Measurements from ENCODE around the gene BOLA1.
A peak's percentile ranks its signal among the peaks of the same experiment; 100 is the strongest.

Gene BOLA1

GRCh38 chr1:149888999-149889289, 10.4 kb upstream of the BOLA1 start:
- no peaks in the 10 kb centered on the region for H3K9me3 ChIP-seq (ENCODE audit: control insufficient read depth, insufficient read depth, low read depth, low read length)
- peak overlapping the region; percentile 72 for H3K27ac ChIP-seq (ENCODE audit: extremely low read depth, low read depth, low read length)
- H3K36me3 ChIP-seq (ENCODE audit: control insufficient read depth in 2 of 2, insufficient read depth in 1 of 2, low read length in 2 of 2): no peaks in the 10 kb centered on the region
- 0 out of 2 replicates have a peak, but pooled peaks cover 2% of the 10 kb centered on the region for H3K4me1 ChIP-seq (ENCODE audit: control insufficient read depth, insufficient read depth, low read length)
- ChIA-PET POLR2A (interaction anchor here (2.6 to 4.0 kb wide), 4 partner anchors 40 to 298 kb away, joined by 6 to 48 read pairs (median 22); partner anchors contain the start of genes MTMR11 and SF3B4), CTCF (interaction anchor here (0.9 to 2.4 kb wide), 10 partner anchors 14 to 298 kb away, joined by 3 to 14 read pairs (median 4); partner anchors contain the start of gene OTUD7B)
- peak overlapping the region; percentile 64 for H3K4me3 ChIP-seq (ENCODE audit: low read depth, low read length)
- TF ChIP-seq KLF9 (tag by site-specific recombination; IDR thresholded peaks at IDR 0.05; ENCODE audit: low read depth) (no peak), HOXA7 (CRISPR knock-in tag; IDR thresholded peaks at IDR 0.05; ENCODE audit: borderline replicate concordance) (no peak), ZNF366 (tag by site-specific recombination; conservative IDR thresholded peaks at IDR 0.05) (peak; percentile 17), ZNF202 (tag by site-specific recombination; IDR thresholded peaks at IDR 0.05; ENCODE audit: borderline replicate concordance) (no peak), ZNF747 (tag by site-specific recombination; IDR thresholded peaks at IDR 0.05) (no peak), ZIC2 (tag by site-specific recombination; IDR thresholded peaks at IDR 0.05) (no peak), OSR2 (tag by site-specific recombination; IDR thresholded peaks at IDR 0.05) (no peak), ZNF704 (tag by site-specific recombination; IDR thresholded peaks at IDR 0.05) (no peak), ZNF132 (tag by site-specific recombination; IDR thresholded peaks at IDR 0.05; ENCODE audit: borderline replicate concordance) (no peak), BCL6B (tag by site-specific recombination; IDR thresholded peaks at IDR 0.05) (peak; percentile 71; the same call in 1 of the 2 replicates), KLF10 (tag by site-specific recombination; IDR thresholded peaks at IDR 0.05) (no peak), SCRT1 (tag by site-specific recombination; IDR thresholded peaks at IDR 0.05; ENCODE audit: borderline replicate concordance) (no peak), ZNF146 (tag by site-specific recombination; IDR thresholded peaks at IDR 0.05) (no peak), ZNF155 (tag by site-specific recombination; IDR thresholded peaks at IDR 0.05) (no peak), ZBTB20 (tag by site-specific recombination; IDR thresholded peaks at IDR 0.05) (no peak; the same call in 1 of the 2 replicates), IKZF3 (tag by site-specific recombination; IDR thresholded peaks at IDR 0.05) (0 out of 2 replicates have a peak, but pooled peaks have one; percentile 14), ZNF175 (tag by site-specific recombination; IDR thresholded peaks at IDR 0.05) (no peak), GLI4 (tag by site-specific recombination; IDR thresholded peaks at IDR 0.05) (no peak), ZNF513 (tag by site-specific recombination; IDR thresholded peaks at IDR 0.05) (no peak), ZBTB48 (tag by site-specific recombination; IDR thresholded peaks at IDR 0.05) (peak; percentile 99), ZNF580 (tag by site-specific recombination; IDR thresholded peaks at IDR 0.05) (no peak), ZNF426 (tag by site-specific recombination; IDR thresholded peaks at IDR 0.05) (no peak), SETDB1 (IDR thresholded peaks at IDR 0.05; ENCODE audit: insufficient read length, low read length) (no peak), ZNF114 (tag by site-specific recombination; IDR thresholded peaks at IDR 0.05) (no peak), RBAK (tag by site-specific recombination; IDR thresholded peaks at IDR 0.05) (no peak), ZNF433 (tag by site-specific recombination; IDR thresholded peaks at IDR 0.05; ENCODE audit: low read depth) (no peak)
- TF ChIP-seq, protein P1, sequence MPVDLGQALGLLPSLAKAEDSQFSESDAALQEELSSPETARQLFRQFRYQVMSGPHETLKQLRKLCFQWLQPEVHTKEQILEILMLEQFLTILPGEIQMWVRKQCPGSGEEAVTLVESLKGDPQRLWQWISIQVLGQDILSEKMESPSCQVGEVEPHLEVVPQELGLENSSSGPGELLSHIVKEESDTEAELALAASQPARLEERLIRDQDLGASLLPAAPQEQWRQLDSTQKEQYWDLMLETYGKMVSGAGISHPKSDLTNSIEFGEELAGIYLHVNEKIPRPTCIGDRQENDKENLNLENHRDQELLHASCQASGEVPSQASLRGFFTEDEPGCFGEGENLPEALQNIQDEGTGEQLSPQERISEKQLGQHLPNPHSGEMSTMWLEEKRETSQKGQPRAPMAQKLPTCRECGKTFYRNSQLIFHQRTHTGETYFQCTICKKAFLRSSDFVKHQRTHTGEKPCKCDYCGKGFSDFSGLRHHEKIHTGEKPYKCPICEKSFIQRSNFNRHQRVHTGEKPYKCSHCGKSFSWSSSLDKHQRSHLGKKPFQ (tag by site-specific recombination; IDR thresholded peaks at IDR 0.05): no peak
- TF ChIP-seq, protein P2, sequence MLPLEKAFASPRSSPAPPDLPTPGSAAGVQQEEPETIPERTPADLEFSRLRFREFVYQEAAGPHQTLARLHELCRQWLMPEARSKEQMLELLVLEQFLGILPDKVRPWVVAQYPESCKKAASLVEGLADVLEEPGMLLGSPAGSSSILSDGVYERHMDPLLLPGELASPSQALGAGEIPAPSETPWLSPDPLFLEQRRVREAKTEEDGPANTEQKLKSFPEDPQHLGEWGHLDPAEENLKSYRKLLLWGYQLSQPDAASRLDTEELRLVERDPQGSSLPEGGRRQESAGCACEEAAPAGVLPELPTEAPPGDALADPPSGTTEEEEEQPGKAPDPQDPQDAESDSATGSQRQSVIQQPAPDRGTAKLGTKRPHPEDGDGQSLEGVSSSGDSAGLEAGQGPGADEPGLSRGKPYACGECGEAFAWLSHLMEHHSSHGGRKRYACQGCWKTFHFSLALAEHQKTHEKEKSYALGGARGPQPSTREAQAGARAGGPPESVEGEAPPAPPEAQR (tag by site-specific recombination; IDR thresholded peaks at IDR 0.05): no peak

All from HEK293 (cell line).